Measurements from ENCODE around the gene PXMP4. TPM values are rescaled to one million over a fixed set of nuclear protein-coding genes. Genes with fewer than 3 reads are reported as not detected.

The PXMP4 gene
- 8.5 and 10.4 TPM in 2 replicates for total RNA-seq

DNA sequence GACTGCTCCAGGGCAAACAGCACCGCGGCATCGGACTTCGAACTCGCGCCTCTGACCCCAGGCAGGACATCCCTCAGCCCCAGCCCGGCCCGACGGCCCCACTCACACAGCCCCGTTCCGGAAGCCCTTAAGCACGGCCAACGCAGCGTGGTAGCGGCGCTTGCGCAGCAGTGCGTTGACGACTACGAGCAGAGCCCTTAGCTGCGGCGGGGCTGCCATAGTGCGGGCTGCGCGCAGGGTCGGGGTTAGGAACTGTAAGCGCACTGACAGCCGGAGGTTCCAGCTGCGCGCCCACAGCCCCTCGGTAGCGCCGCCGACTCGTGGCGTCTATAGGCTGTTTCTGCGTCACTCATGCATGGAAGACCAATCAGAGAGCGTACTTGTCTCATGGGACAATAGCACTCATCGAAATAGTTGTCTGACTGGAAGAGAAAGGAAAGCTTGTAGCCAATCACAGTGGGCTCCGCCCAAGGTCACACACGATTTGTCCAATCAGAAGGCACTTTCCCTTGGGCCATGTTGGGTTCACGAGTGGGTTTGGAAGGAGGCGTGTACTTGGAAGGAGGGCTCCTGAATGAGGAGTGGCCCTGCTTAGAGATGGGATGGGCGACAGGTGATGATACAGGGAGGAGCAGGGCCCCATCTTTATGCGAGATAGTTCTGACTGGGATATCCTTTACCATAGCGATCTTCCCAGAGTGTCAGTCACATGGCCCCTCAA is at the start of gene PXMP4:
PXMP4 (minus strand) TSS at position 322 of the 721 bp plus-strand sequence; CDS start at position 219, 103 bp downstream.

GRCh38 chr20:33731693-33732165 is 11.6 kb upstream of the PXMP4 start, which contains the start of gene ZNF341:
TSS of gene ZNF341 (plus strand) at chr20:33731996. CDS start at chr20:33732022, 26 bp downstream.

DNA sequence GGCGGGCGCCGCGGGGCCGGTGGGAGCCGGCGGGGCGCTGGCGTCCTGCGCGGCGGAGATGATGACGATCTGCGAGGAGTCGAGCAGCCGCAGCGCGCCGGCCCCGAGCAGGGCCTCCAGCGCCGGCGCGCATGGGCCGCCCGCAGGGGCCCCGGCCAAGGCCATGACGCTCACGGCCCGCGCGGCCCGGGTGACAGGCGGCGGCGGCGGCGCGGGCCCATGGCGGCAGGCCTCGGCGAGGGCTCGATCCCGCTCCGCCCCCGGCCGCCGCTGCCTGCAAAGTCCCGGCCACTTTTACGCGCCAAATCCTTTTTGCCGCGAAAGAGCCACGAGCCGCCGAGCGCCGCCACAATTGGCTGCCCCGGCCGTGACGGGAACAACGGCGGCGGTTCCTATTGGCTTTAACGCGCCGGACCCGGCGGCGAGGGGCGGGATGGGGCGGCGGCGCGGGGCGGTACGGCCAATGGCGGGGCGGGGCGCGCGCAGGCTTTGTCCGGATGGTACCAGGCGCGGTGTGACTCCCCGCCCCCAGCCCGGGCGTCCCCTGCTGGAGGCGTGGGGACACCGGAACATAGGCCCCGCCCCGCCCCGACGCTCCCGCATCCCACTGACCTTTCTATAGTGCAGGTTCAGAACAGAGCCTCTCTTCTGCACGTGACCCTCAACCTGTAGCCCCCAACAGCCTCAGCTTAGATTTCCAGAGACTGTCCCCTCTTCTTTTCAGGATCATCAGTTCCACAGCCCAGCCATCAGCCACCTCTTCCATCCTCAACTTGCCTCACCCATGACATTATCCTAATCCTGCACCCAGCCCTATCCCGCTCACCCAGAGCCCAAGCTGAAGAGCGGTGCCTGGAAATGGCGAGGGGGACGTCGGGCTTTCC is 33.8 kb downstream of the PXMP4 start, which contains the start of gene E2F1:
E2F1 (minus strand) TSS at position 286 of the 884 bp plus-strand sequence; CDS start at position 165, 121 bp downstream.

DNA sequence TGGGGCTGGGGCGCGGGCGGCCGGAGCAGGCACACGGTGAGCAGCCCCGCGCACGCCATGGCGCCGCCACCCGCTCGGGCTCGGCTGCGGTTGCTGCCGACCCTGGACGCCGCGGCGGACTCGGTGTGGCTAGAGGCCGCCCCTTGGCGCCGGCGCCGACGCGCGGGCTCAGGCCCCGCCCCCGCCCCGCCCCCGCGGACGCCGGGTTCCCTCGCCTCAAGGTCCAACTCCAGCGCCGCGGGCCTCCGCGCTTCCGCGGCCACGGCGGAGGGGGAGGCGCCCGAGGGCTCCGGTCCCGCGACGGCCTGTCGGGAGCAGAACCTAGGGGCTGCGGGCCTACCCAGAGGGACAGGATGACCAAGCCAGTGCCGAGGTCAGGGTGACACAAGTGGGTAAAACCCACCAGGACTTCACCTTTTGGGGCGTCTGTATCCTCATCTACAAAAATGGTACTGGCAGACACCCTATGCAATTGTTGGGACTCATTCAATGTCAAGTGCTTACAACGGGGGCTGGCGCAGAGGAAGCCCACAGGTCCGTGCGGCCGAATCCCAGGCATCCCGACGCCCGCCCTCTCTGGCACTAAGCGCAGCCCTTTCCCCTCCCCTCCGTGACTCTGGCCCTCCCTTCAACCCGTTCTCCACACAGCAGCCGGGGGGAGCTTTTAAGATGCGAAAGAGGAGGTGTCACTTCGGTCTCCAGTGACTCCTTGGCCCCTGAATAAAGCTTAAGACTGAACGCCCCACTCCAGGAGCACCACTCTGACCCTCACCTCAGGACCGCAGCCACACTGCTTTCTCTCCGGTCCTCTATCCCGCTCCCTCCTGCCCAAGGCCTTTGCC is 45.6 kb downstream of the PXMP4 start, which contains the start of gene NECAB3:
NECAB3 (minus strand) TSS at position 135 of the 842 bp plus-strand sequence; CDS start at position 59, 76 bp downstream.

GRCh38 chr20:33666293-33667244 is 53.5 kb downstream of the PXMP4 start, which contains the start of gene ACTL10:
TSS of gene ACTL10 (plus strand) at chr20:33666943. CDS start at chr20:33667498, 555 bp downstream.

GRCh38 chr20:33662172-33662571 is 57.9 kb downstream of the PXMP4 start, which contains the start of gene C20orf144:
TSS of gene C20orf144 (plus strand) at chr20:33662327. CDS start at chr20:33662346, 19 bp downstream.

Other genes starting within 250 kb of the PXMP4 start
- 1.7 and 2.1 TPM in 2 replicates for gene CBFA2T2, start 230.2 kb downstream of the PXMP4 start, total RNA-seq
- 0.30 and 0.84 TPM in 2 replicates for gene C20orf144, start 58.0 kb downstream of the PXMP4 start, total RNA-seq
- 2.0 and 2.1 TPM in 2 replicates for gene ACTL10, start 53.4 kb downstream of the PXMP4 start, total RNA-seq
- 15.1 and 20.7 TPM in 2 replicates for gene NECAB3, start 45.9 kb downstream of the PXMP4 start, total RNA-seq
- 16.8 and 19.5 TPM in 2 replicates for gene E2F1, start 33.9 kb downstream of the PXMP4 start, total RNA-seq
- gene ZNF341, start 11.7 kb upstream of the PXMP4 start, total RNA-seq, result 1.3 and 1.9 TPM in 2 replicates
- gene CHMP4B, start 91.0 kb upstream of the PXMP4 start, total RNA-seq, result 27.1 and 30.5 TPM in 2 replicates